Stimulated activated CD8-positive, alpha-beta memory T cell treated with anti-CD3 and anti-CD28 coated beads, Interleukin-15, amount 100 ng/mL, for 48 hours (primary cell): Measurements from ENCODE around the gene HEPH.
"Not testable (repeated sequence)": the region's sequence is repeated elsewhere in the genome, so short reads cannot be mapped to it uniquely, and the experiment has no call there.

ENCODE experiments used
- DNase-seq, 2 donors: peaks; one replicate each; pipeline ENCODE4 v3.0.0-alpha.2; 2020; ENCODE audit warnings: low read depth in 2 of 2

HEPH gene, protein sequence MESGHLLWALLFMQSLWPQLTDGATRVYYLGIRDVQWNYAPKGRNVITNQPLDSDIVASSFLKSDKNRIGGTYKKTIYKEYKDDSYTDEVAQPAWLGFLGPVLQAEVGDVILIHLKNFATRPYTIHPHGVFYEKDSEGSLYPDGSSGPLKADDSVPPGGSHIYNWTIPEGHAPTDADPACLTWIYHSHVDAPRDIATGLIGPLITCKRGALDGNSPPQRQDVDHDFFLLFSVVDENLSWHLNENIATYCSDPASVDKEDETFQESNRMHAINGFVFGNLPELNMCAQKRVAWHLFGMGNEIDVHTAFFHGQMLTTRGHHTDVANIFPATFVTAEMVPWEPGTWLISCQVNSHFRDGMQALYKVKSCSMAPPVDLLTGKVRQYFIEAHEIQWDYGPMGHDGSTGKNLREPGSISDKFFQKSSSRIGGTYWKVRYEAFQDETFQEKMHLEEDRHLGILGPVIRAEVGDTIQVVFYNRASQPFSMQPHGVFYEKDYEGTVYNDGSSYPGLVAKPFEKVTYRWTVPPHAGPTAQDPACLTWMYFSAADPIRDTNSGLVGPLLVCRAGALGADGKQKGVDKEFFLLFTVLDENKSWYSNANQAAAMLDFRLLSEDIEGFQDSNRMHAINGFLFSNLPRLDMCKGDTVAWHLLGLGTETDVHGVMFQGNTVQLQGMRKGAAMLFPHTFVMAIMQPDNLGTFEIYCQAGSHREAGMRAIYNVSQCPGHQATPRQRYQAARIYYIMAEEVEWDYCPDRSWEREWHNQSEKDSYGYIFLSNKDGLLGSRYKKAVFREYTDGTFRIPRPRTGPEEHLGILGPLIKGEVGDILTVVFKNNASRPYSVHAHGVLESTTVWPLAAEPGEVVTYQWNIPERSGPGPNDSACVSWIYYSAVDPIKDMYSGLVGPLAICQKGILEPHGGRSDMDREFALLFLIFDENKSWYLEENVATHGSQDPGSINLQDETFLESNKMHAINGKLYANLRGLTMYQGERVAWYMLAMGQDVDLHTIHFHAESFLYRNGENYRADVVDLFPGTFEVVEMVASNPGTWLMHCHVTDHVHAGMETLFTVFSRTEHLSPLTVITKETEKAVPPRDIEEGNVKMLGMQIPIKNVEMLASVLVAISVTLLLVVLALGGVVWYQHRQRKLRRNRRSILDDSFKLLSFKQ

DNA sequence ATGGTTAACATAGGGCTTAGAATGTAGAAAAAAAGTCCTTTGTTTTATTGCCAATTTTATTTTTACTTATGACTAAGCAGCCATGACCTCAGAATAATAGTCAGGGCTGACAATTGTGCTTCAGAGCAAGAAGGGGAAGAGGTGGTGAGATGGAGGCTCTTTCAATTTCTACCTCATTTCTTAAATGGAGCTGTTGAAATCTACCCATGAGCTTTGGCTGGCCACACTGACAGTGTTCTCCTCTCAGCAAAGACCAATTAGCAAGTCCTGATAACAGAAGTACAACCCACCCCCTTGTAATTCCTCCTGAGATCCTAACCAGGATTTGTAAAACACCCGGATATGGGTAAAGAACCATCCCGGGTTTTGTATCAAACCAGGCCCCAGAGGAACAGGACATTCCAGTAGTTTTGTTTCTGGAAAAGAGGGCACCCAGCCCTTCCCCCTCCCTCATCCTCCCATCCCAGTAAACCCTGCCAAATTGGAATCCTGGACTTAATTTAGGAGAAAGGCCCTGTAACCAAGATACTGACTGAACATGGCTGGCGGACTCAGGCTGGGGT, at the start of gene HEPH:
TSS of gene HEPH (plus strand) at position 399 of the 563 bp plus-strand sequence. CDS start 6,324 bp downstream, outside the sequence.
- DNase-seq, result no peak

DNA sequence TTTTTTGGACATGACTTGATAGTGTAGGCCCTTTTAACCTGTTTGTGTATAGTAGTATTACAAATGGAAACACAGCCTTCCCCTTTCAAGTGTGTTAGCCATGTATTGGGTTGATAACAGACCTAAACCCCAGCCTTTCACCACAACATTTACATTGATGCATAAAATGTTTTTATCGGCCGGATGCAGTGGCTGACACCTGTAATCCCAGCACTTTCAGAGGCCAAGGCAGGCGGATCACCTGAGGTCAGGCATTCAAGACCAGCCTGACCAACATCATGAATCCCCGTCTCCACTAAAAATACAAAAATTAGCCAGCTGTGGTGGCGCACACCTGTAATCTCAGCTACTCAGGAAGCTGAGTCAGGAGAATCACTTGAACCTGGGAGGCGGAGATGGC, 45.3 kb upstream of the HEPH start:
- not testable (repeated sequence) for DNase-seq

DNA sequence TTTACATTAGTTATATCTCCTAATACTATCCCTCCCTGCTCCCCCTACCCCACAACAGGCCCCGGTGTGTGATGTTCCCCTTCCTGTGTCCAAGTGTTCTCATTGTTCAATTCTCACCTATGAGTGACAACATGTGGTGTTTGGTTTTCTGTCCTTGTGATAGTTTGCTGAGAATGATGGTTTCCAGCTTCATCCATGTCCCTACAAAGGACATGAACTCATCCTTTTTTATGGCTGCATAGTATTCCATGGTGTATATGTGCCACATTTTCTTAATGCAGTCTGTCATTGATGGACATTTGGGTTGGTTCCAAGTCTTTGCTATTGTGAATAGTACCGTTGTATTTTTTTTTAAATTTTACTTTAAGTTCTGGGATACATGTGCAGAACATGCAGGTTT, 42.7 kb upstream of the HEPH start:
- DNase-seq, result not testable (repeated sequence)

DNA sequence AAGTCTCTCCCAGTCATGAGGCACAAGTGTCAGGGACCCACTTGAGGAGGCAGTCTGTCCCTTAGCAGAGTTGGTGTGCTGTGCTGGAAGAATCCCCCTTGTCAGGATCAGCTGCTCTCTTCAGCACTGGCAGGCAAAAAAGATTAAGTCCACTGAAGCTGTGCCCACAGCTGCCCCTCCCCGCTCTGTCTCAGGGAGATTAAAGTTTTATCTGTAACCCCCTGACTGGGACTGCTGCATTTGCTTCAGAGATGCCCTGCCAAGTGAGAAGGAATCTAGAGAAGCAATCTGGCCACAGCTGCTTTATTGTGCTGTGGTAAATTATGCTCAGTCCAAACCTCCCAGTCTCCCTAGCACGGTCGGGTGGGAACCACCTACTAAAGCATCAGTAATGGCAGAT, 37.4 kb upstream of the HEPH start:
- DNase-seq, result no peak

DNA sequence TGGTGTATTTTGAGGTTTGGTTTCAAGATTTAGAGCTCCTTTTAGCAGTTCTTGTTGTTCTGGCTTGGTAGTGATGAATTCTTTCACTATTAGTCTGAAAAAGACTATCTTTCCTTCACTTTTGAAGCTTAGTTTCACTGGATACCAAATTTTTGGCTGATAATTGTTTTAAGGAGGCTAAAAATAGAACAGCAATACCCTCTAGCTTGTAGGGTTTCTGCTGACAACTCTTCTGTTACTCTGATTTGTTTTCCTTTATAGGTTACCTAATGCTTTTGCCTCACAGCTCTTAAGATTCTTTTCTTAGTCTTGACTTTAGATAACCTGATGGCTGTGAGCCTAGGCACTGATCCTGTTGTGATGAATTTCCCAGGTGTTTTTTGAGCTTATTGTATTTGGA, 33.6 kb upstream of the HEPH start:
- DNase-seq, result no peak

DNA sequence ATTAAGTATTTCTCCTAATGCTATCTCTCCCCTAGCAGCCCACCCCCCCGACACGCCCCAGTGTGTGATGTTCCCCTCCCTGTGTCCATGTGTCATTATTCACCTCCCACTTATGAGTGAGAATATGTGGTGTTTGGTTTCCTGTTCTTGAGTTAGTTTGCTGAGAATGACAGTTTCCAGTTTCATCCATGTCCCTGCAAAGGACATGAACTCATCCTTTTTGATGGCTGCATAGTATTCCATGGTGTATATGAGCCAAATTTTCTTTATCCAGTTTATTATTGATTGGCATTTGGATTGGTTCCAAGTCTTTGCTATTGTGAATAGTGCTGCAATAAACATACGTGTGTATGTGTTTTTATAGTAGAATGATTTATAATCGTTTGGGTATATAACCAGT, 28.8 kb upstream of the HEPH start:
- not testable (repeated sequence) for DNase-seq

DNA sequence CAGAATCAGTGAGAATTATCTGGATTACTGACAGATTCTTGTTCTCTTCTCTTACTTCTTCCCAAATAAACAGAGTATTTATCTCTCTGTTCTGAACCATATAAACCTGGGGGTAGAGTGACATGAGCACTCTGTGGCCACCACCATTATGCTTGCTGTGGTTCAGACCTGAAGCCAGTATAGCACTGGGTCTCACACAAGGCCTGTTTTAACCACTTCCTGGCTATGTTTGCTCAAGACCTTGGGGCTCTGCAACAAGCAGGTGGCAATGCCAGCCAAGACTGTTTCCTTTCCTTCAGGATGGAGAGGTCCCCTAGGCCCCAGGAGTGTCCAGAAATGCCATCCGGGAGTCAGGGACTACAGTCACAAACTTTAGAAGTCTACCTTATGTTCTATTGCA, 21.7 kb upstream of the HEPH start:
- DNase-seq, result no peak

DNA sequence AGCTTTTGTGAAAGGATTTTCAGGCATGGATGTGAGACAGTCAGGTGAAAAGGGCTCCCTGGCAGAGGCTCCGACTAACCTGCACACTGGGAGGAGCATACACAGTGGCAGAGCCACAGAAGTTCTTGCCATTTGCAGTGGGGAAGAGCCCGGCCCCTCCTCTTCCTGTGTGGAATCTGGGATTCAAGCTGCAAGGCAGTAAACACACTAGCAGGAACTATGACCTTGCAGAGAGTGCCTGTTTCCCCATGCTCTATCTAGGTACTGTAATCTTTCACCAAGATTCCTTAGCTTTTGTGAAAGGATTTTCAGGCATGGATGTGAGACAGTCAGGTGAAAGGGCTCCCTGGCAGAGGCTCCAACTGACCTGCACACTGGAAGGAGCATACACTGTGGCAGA, 19.8 kb upstream of the HEPH start:
- no peak for DNase-seq

DNA sequence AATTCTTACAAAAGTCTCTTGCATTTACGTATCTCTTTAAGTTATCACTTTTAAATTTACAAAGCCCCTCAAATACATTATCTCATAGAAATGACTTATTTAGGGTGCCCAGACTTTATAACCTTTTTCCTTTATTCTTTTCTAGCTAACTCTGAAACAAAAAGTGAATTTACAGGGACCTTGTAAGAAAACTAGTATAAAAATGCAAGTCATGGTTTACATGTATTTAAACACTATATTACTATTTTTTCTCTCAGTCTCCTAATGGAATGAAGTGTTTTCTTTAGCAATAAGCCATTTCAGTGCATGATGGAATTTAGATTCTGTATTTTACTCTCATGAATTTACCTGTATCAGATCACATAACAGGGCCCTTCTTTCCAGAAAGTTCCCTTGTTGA, 14.5 kb upstream of the HEPH start:
- no peak for DNase-seq

DNA sequence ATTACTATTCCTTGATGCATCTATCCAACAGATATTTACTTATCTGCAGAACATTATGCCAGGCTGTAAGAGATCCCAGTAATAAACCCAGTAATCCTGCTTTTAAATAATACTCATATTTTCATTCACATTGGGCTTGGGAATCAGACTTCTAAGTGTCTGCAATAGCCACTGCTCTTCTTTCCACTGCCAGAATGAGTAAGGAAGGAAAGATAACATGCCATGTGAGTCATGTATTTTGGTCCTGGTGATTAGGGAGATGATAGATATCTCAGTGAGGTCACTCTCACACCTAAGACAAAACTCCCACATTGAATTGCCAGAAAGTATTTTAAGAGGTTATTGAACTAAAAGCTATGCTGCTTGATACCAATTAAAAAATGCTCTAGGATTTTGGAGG, 13.9 kb upstream of the HEPH start:
- no peak for DNase-seq

DNA sequence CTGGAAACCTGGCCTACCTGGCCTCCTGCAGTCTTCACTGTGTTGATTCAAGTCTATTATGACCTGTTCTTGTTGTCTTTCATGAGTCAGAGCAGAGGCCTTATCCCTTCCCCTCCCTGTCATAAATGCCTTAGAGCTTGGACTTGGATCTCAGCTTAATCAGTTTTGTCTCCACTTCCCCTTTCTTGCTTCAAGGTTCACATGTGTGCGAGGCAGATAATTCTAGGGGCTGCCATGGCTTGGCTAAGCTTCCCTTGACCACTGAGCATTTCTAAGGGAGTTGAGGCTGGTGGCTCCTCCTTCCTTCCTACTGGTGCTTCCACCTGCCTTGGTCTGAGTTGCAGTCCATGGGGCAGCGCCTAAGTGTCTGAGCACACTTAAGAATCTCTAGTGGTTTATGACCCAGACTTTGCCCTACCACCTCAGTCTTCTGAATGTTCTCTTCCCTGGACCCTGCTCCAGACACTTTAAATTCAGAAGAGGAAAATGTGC, 1.7 kb upstream of the HEPH start:
- no peak for DNase-seq

DNA sequence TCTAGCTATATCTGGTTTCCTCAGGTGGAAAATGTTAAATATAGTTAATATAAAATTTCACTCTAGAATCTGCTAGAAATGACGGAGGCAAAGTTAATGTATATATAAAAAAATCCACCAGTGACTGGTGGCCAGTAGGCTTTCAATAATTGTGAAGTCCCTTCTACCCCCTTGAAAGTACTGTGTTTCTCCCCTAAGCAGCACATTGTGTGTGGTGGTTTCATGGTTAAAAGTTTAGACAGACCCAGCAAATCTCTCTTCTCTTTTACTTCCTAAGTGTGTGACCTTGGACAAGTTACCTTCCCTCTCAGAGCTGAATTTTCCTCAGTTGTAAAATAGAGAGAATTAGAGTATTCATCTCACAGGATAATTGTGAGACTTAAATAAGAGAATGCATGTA, 600 bp upstream of the HEPH start:
- DNase-seq, result no peak

DNA sequence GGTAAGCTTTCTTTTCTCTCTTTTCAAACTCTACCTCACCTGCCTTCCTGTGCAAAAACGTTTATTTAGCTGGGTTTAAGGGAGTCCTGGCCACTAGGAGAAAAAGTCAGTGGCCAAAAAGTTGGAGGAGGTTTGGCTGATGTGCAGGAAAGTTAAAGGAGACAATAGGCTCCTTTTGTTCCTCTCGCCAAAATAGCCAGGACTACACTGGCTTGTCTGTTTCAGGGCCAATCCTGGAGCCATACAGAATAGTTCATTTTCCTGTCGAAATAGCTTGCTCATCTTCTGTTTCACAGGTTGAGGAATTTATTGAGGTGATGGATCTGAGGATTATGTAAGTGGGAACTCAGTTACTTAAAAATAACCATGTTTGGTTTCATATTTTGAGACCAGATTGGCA, 423 bp downstream of the HEPH start:
- DNase-seq, result no peak

DNA sequence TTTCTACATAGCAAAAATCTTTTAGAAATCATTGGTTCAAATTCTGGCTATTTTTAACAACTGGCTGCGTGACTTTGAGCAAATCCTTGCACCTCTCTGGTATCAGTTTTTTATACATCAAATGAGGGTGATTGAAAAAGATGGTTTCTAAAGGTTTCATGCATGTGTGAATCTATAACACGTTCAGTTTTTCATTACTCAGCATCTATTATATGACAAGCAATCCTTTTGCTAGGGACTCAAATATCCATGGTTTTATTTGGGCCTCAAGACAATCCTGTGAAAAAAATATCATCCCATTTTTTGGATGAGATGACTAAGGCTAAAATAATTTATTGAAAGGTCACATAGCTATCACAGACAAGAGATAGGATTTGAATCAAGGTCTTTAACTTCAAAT, 884 bp downstream of the HEPH start:
- DNase-seq, result no peak

DNA sequence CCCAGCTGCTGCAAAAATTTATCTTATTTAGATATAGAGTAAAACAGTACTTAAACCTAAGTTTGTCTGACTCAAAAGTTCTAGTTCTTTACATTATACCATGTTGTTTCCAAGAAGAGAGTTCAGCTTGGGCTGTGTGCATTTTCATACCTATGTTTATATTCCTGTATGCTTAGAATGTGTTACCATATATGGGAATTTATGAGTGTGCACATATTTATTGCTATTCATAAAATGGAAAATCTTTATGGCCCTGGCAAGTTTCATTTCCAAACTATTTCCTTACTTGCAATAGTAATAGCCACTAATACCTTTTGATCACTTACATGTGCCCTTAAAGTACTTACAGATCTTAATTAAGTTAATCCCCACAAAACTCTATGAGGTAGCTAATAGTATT, 2.6 kb downstream of the HEPH start:
- no peak for DNase-seq

DNA sequence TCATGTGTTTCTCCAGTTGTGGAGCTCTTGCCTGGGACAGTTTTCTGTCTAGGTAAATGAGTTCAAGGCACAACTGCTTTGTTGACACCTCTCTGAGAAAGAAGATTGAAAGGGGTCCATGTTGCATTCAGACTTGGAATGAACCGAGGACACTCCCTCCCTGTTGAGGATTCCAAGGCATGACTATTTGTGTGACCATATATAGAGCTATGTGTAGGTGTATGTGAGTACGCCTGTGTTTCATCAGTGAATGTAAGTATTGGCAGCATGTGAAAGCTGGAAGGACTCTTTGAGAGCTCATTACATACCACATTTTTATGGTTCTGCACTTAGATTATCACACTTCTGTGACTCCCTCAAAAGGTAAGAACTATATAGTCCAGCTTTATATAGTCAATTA, 3.4 kb downstream of the HEPH start:
- DNase-seq, result no peak

DNA sequence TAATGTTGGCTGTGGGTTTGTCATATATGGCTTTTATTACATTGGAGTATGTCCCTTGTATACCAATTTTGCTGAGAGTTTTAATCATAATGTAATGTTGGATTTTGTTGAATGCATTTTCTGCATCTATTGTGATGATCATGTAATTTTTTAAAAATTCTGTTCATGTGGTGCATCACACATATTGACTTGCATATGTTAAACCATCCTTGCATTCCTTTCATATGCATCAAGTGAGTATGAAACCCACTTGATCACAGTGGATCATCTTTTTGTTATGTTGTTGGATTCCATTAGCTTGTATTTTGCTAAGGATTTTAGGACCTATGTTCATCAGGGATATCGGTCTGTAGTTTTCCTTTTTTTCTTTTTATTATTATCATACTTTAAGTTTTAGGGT, 12.1 kb downstream of the HEPH start:
- no peak for DNase-seq

DNA sequence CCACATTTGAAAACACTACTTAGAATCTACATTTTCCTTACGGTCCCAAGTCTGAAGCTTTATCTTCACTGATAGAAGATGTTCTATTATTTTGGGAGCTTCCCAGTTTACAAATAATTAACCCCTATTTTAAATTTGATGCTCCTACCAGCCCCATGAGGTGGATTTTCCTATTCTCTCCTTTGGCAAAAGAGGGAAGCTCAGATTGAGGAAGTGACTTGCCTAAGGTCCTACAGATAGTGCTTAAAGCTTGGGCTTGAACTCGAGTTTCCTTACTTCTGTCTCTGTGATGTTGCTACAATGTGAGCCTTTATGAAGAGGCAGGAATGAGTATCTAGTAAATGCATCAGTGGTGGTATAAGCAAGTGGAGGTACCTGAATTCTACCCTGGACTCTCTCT, 27.5 kb downstream of the HEPH start:
- DNase-seq, result no peak

DNA sequence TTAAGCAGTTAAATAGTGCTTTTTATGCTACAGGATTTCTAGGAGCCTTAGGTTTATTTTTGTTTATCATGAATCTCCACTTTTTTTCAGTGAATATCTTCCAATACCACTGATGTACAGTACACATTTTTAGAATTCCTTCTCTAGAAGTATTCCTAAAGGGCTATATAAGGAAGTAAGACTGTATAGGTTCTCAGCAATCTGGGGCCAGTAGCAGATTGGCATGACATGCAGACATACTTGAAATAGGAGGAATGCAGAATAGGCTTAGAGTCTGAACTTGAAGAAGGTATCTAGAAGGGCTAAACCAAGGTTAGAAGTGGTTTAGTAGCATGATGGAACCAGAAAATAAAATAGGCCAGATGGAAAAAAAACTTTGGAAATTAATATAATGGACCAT, 29.8 kb downstream of the HEPH start:
- no peak for DNase-seq

DNA sequence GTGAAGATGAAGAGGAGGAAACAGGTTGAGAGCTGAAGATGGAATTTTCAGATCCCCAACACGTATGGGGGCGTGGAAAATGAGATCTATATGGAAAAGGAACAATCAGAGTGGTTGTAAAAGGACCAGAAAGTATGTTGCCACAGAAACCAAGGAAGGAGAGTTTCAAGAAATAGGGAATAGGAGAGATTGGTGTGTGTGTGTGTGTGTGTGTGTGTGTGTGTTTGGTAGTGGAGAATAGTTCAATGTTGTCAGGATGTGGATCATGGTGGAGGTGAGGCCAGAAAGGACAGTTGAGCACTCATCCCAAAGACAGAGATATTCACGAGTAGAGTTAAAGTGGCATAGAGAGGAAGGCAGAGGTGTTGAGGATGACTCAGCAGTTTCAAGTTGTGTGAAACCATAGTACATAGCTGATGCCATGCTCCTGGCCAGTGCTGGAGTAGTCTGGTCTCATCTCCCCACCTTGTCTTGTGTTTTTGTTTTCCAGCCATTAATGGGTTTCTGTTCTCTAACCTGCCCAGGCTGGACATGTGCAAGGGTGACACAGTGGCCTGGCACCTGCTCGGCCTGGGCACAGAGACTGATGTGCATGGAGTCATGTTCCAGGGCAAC, 36.1 kb downstream of the HEPH start:
- DNase-seq, result no peak
